Measurements from ENCODE around the gene KCTD4.
"Not testable (repeated sequence)": the region's sequence is repeated elsewhere in the genome, so short reads cannot be mapped to it uniquely, and the experiment has no call there.

The KCTD4 gene

GRCh38 chr13:45200701-45201232 lies at the start of gene KCTD4:
KCTD4 (minus strand) TSS chr13:45201045; CDS start chr13:45194567, 6,478 bp downstream.
- no peak for DNase-seq

GRCh38 chr13:45249662-45250061 lies 48.8 kb upstream of the KCTD4 start:
- no peak for DNase-seq

- DNase-seq: not testable (repeated sequence)
Observed at GRCh38 chr13:45244736-45245135, 43.9 kb upstream of the KCTD4 start.

- no peak for DNase-seq
Observed at GRCh38 chr13:45243077-45243476, 42.2 kb upstream of the KCTD4 start.

GRCh38 chr13:45242524-45242923 lies 41.7 kb upstream of the KCTD4 start:
- no peak for DNase-seq

GRCh38 chr13:45242070-45242469 lies 41.2 kb upstream of the KCTD4 start:
- no peak for DNase-seq

GRCh38 chr13:45240143-45240542 lies 39.3 kb upstream of the KCTD4 start:
- DNase-seq: no peak

- no peak for DNase-seq
Observed at GRCh38 chr13:45238945-45239795, 38.3 kb upstream of the KCTD4 start.

GRCh38 chr13:45232591-45232990 lies 31.7 kb upstream of the KCTD4 start:
- DNase-seq: no peak

- peak; percentile 59 for DNase-seq
Observed at GRCh38 chr13:45231722-45232121, 30.9 kb upstream of the KCTD4 start.

GRCh38 chr13:45231305-45231704 lies 30.5 kb upstream of the KCTD4 start:
- DNase-seq: no peak

GRCh38 chr13:45229172-45229571 lies 28.3 kb upstream of the KCTD4 start:
- DNase-seq: no peak

- no peak for DNase-seq
Observed at GRCh38 chr13:45228002-45228401, 27.2 kb upstream of the KCTD4 start.

- no peak for DNase-seq
Observed at GRCh38 chr13:45226024-45226423, 25.2 kb upstream of the KCTD4 start.

GRCh38 chr13:45225370-45225769 lies 24.5 kb upstream of the KCTD4 start:
- DNase-seq: no peak

GRCh38 chr13:45224176-45224575 lies 23.3 kb upstream of the KCTD4 start:
- no peak for DNase-seq

- DNase-seq: no peak
Observed at GRCh38 chr13:45222919-45223318, 22.1 kb upstream of the KCTD4 start.

GRCh38 chr13:45222516-45222915 lies 21.7 kb upstream of the KCTD4 start:
- no peak for DNase-seq

- no peak for DNase-seq
Observed at GRCh38 chr13:45220403-45220802, 19.6 kb upstream of the KCTD4 start.

- no peak for DNase-seq
Observed at GRCh38 chr13:45219938-45220375, 19.1 kb upstream of the KCTD4 start.

GRCh38 chr13:45219123-45219891 lies 18.5 kb upstream of the KCTD4 start:
- no peak for DNase-seq

- DNase-seq: no peak
Observed at GRCh38 chr13:45218689-45219088, 17.8 kb upstream of the KCTD4 start.

GRCh38 chr13:45216193-45216592 lies 15.3 kb upstream of the KCTD4 start:
- DNase-seq: no peak

All from eye (tissue), 1 donor.